Kidney (tissue), 14 donors: ENCODE results near the gene SYNGR1. TPM values are rescaled to one million over a fixed set of nuclear protein-coding genes. Genes with fewer than 3 reads are reported as not detected.

ENCODE experiments used
- DNase-seq, 5 donors: peaks; one replicate each; pipeline ENCODE4 v3.0.0-alpha.2; 2013 to 2020
- FAIRE-seq: peaks from 2 replicates; lab custom pipeline; 2012; peaks lifted over from hg19 to GRCh38; lab: Jason Lieb, UNC
- H3K27ac ChIP-seq, 2 donors: one replicate each; pipeline ENCODE4 v1.7.0; 2013; ENCODE audit warnings: low read depth in 2 of 2, low read length in 2 of 2, inconsistent platforms in 1 of 2
- H3K27me3 ChIP-seq: one replicate; pipeline ENCODE4 v1.7.1; 2013; ENCODE audit warnings: low read length, inconsistent platforms; ENCODE audit not compliant: control insufficient read depth, insufficient read depth
- H3K36me3 ChIP-seq, 3 donors: one replicate each; pipeline versions ENCODE4 v1.7.0 to v1.7.1; 2013; ENCODE audit warnings: low read length in 3 of 3, control low read depth in 1 of 3, inconsistent platforms in 1 of 3; ENCODE audit not compliant: insufficient read depth in 3 of 3, control insufficient read depth in 2 of 3
- H3K4me1 ChIP-seq, 3 donors: one replicate each; pipeline versions ENCODE4 v1.7.0 to v1.7.1; 2013; ENCODE audit warnings: low read length in 3 of 3, inconsistent platforms in 1 of 3, low read depth in 1 of 3; ENCODE audit not compliant: control insufficient read depth in 2 of 3, insufficient read depth in 2 of 3
- H3K4me3 ChIP-seq, 3 donors: one replicate each; pipeline versions ENCODE4 v1.7.0 to v1.8.1; 2013; ENCODE audit warnings: low read length in 3 of 3, control low read depth in 1 of 3, inconsistent platforms in 1 of 3
- H3K9ac ChIP-seq, 3 donors: one replicate each; pipeline versions ENCODE4 v1.7.0 to v1.7.1; 2013; ENCODE audit warnings: low read length in 3 of 3, control low read depth in 1 of 3, inconsistent platforms in 1 of 3
- H3K9me3 ChIP-seq, 3 donors: one replicate each; pipeline versions ENCODE4 v1.7.0 to v1.7.1; 2013; ENCODE audit warnings: low read length in 3 of 3, control low read depth in 1 of 3, inconsistent platforms in 1 of 3; ENCODE audit not compliant: control insufficient read depth in 2 of 3, insufficient read depth in 1 of 3
- CTCF ChIP-seq: IDR thresholded peaks from 3 replicates; pipeline ENCODE4 v1.5.1; 2012; ENCODE audit warnings: mild to moderate bottlenecking, moderate library complexity, borderline replicate concordance; ENCODE audit not compliant: insufficient read depth; ENCODE audit errors: extremely low read depth
- intact Hi-C: fragments of 100-400 bp; cut with DNase I; formaldehyde crosslinking; loops from one replicate; pipeline ENCODE4 v1.11.1; 2022
- polyA plus RNA-seq: library from polyadenylated mRNA; stranded (reverse); fragments of 350-450 nt; fragmentation: Illumina TruSeq; extraction: RNeasy Lipid Tissue Mini Kit (QIAGEN cat#74804); gene quantifications from one replicate; pipeline ENCODE4 v1.2.3, GENCODE V29; 2014; ENCODE audit warnings: low read depth, low replicate concordance; ENCODE audit not compliant: insufficient read depth
- total RNA-seq: library from RNA; stranded (reverse); fragmentation: NEBNext Ultra II Directional; extraction: Animal tissue kit (Norgen Biotek cat#: 25700); gene quantifications from one replicate; pipeline ENCODE4 v1.2.1, GENCODE V29; 2021
- donor health status: control.
- donor health status: control.
- donor health status: control.
- donor health status: control.
- donor health status: control.
- donor health status: DM: yes; HTN: yes; CAD: no.
- donor health status: Normal renal cell carcinoma (clear cell type).

Gene SYNGR1
- total and polyA plus RNA-seq, 2 donors from 2014 or later: 21.5 to 43.0 TPM

DNA sequence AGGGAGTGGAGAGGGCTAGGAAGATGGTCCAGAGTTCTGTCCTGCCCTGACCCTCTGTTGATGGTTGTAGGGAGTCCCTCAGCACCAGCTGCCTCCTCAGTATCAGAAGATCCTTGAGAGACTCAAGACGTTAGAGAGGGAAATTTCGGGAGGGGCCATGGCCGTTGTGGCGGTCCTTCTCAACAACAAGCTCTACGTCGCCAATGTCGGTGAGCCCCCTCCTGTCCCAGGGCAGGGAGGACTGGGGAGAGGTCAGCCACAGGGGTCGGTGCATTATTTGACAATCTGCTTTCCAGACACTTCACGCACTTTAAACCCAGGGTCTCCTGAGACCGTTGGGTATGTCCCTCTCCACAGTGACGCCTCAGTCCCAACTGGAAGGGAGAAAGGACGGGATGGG is 67.8 kb downstream of the SYNGR1 start:
- H3K4me1 ChIP-seq: no peaks in the 10 kb centered on the region
- no peak overlapping the region for H3K27ac ChIP-seq
- peaks cover 6 to 48% (median 43%) of the 10 kb centered on the region in 3 donors for H3K36me3 ChIP-seq
- no peak overlapping the region for H3K4me3 ChIP-seq
- H3K27me3 ChIP-seq: no peaks in the 10 kb centered on the region
- H3K9ac ChIP-seq: no peak overlapping the region
- intact Hi-C loops: no loop called here
- H3K9me3 ChIP-seq: no peaks in the 10 kb centered on the region
- DNase-seq (peak in 1 of 5 donors; percentile 46), FAIRE-seq (no peak)
- no peak for TF ChIP-seq CTCF

DNA sequence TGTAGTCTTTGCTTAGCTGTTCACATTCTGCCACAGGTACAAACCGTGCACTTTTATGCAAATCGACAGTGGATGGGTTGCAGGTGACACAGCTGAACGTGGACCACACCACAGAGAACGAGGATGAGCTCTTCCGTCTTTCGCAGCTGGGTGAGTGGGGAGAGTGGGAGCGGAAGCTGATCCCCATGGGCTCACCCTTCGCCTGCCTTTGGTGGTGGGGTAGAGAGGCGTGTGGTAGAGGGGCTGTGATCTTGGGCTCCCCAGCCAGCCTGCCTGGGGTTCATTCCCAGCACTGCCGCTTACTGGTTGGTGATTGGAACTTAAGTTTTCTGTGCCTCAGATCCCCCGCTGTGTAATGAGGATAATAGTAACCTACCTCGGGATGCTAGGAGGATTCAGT is 68.9 kb downstream of the SYNGR1 start:
- Histone ChIP-seq H3K9me3 (no peaks in the 10 kb centered on the region), H3K9ac (no peak overlapping the region), H3K4me3 (no peak overlapping the region), H3K27me3 (no peaks in the 10 kb centered on the region), H3K27ac (no peak overlapping the region), H3K4me1 (no peaks in the 10 kb centered on the region), H3K36me3 (peaks cover 6 to 49% (median 43%) of the 10 kb centered on the region in 3 donors)
- DNase-seq (peak in 1 of 5 donors; percentile 55), FAIRE-seq (no peak)
- TF ChIP-seq CTCF: no peak
- intact Hi-C loops: no loop called here

DNA sequence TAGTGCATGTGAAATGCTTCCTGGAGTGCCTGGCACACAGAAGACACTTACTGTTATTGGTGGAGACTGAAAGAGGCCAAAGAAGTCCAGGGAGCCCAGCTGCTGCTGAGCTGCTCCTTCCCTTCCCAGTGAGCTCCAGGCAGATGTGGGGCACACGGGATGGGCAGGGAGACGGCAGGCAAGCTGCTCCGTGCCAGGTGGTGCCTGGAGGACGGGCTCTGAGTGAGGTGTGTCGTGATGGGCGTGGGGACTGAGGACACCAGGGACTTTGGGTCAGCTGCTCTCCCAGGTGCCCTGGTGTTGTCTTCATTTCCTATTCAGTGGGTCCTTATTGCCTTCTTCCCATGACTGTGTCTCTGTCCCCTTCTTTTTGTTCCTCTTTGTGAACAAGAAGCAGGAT is 69.3 kb downstream of the SYNGR1 start:
- H3K4me3 ChIP-seq: no peak overlapping the region
- H3K4me1 ChIP-seq: no peaks in the 10 kb centered on the region
- H3K27me3 ChIP-seq: no peaks in the 10 kb centered on the region
- FAIRE-seq: no peak
- DNase-seq: peak in 1 of 5 donors; percentile 47
- H3K36me3 ChIP-seq: peaks cover 8 to 52% (median 46%) of the 10 kb centered on the region in 3 donors
- intact Hi-C loops: no loop called here
- no peak overlapping the region for H3K9ac ChIP-seq
- H3K9me3 ChIP-seq: no peaks in the 10 kb centered on the region
- no peak for TF ChIP-seq CTCF
- no peak overlapping the region for H3K27ac ChIP-seq

DNA sequence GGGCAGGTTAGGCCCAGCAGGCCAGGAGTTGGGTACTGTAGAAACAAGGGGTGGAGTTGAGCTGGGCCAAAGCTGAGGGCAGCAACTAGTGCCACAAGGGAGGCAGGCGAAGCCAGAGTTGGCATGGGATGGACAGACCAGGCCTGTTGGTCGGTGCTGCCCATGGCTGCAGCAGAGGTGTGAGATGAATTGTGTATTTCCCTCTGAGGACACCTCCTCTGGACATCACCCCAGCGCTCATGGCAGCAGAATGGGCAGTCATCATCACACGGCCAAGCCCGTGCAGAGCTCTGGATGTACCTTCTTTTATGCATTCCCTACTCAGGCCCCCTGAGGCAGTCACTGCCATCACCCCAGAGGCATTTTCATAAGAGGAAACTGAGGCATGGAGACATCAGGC is 70.1 kb downstream of the SYNGR1 start:
- Histone ChIP-seq H3K36me3 (peaks cover 10 to 52% (median 46%) of the 10 kb centered on the region in 3 donors), H3K4me3 (no peak overlapping the region)

More for the DNA sequence above, 70.1 kb downstream of the SYNGR1 start:
- TF ChIP-seq CTCF: no peak
- no peak for FAIRE-seq
- no peaks in the 10 kb centered on the region for H3K9me3 ChIP-seq
- no peak overlapping the region for H3K9ac ChIP-seq
- H3K4me1 ChIP-seq: no peaks in the 10 kb centered on the region
- intact Hi-C loops: no loop called here
- H3K27ac ChIP-seq: no peak overlapping the region
- peak in 1 of 5 donors; percentile 17 for DNase-seq
- no peaks in the 10 kb centered on the region for H3K27me3 ChIP-seq
